Endodermal cell (in vitro differentiated cells): Measurements from ENCODE around the gene NCAM2. TPM values are rescaled to one million over a fixed set of nuclear protein-coding genes. Genes with fewer than 3 reads are reported as not detected.

Experiments
- DNase-seq: peaks from one replicate; pipeline ENCODE4 v3.0.0-alpha.2; 2017
- H3K27ac ChIP-seq: 2 replicates; pipeline ENCODE4 v1.5.1; 2013; ENCODE audit warnings: mild to moderate bottlenecking, low read depth, low read length, moderate library complexity
- H3K27me3 ChIP-seq: 2 replicates; pipeline ENCODE4 v1.6.1; 2013; ENCODE audit warnings: mild to moderate bottlenecking, low read length, moderate library complexity; ENCODE audit not compliant: insufficient read depth, control insufficient read depth, poor library complexity, severe bottlenecking
- H3K36me3 ChIP-seq: 2 replicates; pipeline ENCODE4 v1.7.0; 2013; ENCODE audit warnings: mild to moderate bottlenecking, low read length, moderate library complexity; ENCODE audit not compliant: control insufficient read depth, insufficient read depth
- H3K4me1 ChIP-seq: one replicate; pipeline ENCODE4 v1.7.0; 2013; ENCODE audit warnings: low read length; ENCODE audit not compliant: control insufficient read depth, insufficient read depth
- H3K4me3 ChIP-seq: 2 replicates; pipeline ENCODE4 v1.5.1; 2013; ENCODE audit warnings: mild to moderate bottlenecking, low read length, moderate library complexity
- H3K9ac ChIP-seq: 2 replicates; pipeline ENCODE4 v1.6.1; 2013; ENCODE audit warnings: mild to moderate bottlenecking, low read length, moderate library complexity; ENCODE audit not compliant: poor library complexity, severe bottlenecking; ENCODE audit errors: extremely low read depth
- H3K9me3 ChIP-seq: 2 replicates; pipeline ENCODE4 v1.6.1; 2013; ENCODE audit warnings: mild to moderate bottlenecking, low read length, moderate library complexity; ENCODE audit not compliant: control insufficient read depth
- H3K27ac Mint-ChIP-seq: 2 replicates; pipeline ENCODE4 v1.8.0; 2020; ENCODE audit warnings: mixed read lengths
- H3K27me3 Mint-ChIP-seq: 2 replicates; pipeline ENCODE4 v1.8.0; 2021; ENCODE audit warnings: mild to moderate bottlenecking, mixed read lengths; ENCODE audit not compliant: insufficient read depth
- H3K36me3 Mint-ChIP-seq: 2 replicates; pipeline ENCODE4 v1.8.0; 2020; ENCODE audit warnings: low read depth, mixed read lengths
- H3K4me1 Mint-ChIP-seq: 2 replicates; pipeline ENCODE4 v1.8.0; 2020; ENCODE audit warnings: mixed read lengths
- H3K4me3 Mint-ChIP-seq: 2 replicates; pipeline ENCODE4 v1.8.0; 2020; ENCODE audit warnings: mild to moderate bottlenecking, moderate library complexity, mixed read lengths
- H3K9me3 Mint-ChIP-seq: 2 replicates; pipeline ENCODE4 v1.8.0; 2020; ENCODE audit warnings: mild to moderate bottlenecking, mixed read lengths
- WGBS, 2 experiments: methylation state at CpG; one replicate each; pipeline versions ENCODE4 v1.1.5 to v1.1.7; 2013; ENCODE audit warnings: missing lambda C conversion rate in 2 of 2, mixed read lengths in 1 of 2; ENCODE audit not compliant: insufficient coverage in 1 of 2, insufficient read length in 1 of 2; 5-methylcytosine and 5-hydroxymethylcytosine counted together
- total RNA-seq, 2 donors: library from RNA; stranded (reverse); fragmentation: NEBNext Ultra II Directional in 1 of 2; extraction: Animal tissue kit (Norgen Biotek cat#: 25700) in 1 of 2; gene quantifications; 2 replicates in 1 of 2; 3 replicates in 1 of 2; pipeline ENCODE4 v1.2.1, GENCODE V29; 2021
- TF ChIP-seq, protein P1 (sequence below): fragments of 200-600 bp; sonication (generic); conservative IDR thresholded peaks from 2 replicates; pipeline ENCODE4 v1.5.0; 2021; ENCODE audit warnings: antibody characterized with exemption, mild to moderate bottlenecking

The NCAM2 gene
- total RNA-seq, 2 donors from 2014 or later = 0.46 to 0.69 TPM

DNA sequence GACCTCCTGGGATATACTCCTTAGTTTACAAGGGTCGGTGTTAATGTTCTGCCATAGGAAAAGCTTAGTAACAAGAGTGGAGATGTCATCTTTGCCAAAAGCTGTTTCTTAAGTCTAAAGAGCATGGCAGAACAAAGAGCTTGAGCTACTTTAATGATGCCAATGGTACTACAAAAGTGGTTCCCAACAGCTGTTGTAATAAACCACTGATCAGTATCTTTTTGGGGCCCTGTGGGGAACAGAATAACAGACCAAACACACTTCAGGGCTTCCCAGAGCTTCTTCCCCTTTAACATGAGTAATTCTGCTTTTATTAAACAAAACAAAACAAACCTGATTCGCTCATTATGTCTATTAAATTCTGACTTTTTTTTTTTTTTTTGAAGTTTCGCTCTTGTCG is 116.3 kb downstream of the NCAM2 start:
- WGBS, 2 experiments = 94 to 100% methylated on average over 3 to 4 of the region's 4 CpGs
- H3K4me3 Mint-ChIP-seq = no peak overlapping the region
- H3K27me3 Mint-ChIP-seq = no peaks in the 10 kb centered on the region

DNA sequence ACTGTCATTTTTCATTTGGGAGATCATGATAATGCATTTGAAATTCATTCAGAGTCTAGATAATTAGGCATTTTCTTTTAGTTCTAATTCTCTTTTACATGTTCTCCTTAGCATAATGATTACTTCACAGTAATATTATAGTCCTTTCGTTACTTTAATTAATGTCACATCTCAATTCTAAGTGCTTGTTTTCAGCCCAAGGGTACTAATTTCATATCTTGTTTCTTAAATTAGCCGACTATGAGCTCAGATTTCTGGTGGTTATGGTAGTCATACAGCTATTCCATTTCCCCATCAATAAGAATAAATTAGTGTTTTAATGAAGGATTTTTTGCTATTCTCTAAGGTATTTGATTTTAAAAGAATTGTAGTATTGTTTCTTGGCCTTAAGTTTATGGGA is 120.9 kb downstream of the NCAM2 start:
- Histone ChIP-seq H3K9ac (no peak overlapping the region), H3K36me3 (no peaks in the 10 kb centered on the region), H3K27ac (no peak overlapping the region), H3K9me3 (no peaks in the 10 kb centered on the region), H3K4me1 (no peaks in the 10 kb centered on the region), H3K27me3 (no peaks in the 10 kb centered on the region), H3K4me3 (no peak overlapping the region)
- Mint-ChIP-seq H3K36me3 (no peaks in the 10 kb centered on the region), H3K27ac (no peak overlapping the region), H3K4me1 (no peaks in the 10 kb centered on the region), H3K4me3 (no peak overlapping the region), H3K9me3 (no peaks in the 10 kb centered on the region), H3K27me3 (no peaks in the 10 kb centered on the region)
- WGBS, 2 experiments = 96% methylated on average over 2 of the region's 2 CpGs; no CpG with 5 or more reads in 1 of the 2 experiments
- no peak for DNase-seq
- TF ChIP-seq, protein P1, sequence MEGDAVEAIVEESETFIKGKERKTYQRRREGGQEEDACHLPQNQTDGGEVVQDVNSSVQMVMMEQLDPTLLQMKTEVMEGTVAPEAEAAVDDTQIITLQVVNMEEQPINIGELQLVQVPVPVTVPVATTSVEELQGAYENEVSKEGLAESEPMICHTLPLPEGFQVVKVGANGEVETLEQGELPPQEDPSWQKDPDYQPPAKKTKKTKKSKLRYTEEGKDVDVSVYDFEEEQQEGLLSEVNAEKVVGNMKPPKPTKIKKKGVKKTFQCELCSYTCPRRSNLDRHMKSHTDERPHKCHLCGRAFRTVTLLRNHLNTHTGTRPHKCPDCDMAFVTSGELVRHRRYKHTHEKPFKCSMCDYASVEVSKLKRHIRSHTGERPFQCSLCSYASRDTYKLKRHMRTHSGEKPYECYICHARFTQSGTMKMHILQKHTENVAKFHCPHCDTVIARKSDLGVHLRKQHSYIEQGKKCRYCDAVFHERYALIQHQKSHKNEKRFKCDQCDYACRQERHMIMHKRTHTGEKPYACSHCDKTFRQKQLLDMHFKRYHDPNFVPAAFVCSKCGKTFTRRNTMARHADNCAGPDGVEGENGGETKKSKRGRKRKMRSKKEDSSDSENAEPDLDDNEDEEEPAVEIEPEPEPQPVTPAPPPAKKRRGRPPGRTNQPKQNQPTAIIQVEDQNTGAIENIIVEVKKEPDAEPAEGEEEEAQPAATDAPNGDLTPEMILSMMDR = no peak

More for the DNA sequence above, 116.3 kb downstream of the NCAM2 start:
- peaks cover 4% of the 10 kb centered on the region for H3K4me1 Mint-ChIP-seq
- H3K36me3 Mint-ChIP-seq = no peaks in the 10 kb centered on the region
- TF ChIP-seq, protein P1 = no peak
- H3K9me3 ChIP-seq = no peaks in the 10 kb centered on the region
- peaks cover 3% of the 10 kb centered on the region for H3K4me1 ChIP-seq
- H3K36me3 ChIP-seq = no peaks in the 10 kb centered on the region
- H3K27ac ChIP-seq = no peak overlapping the region
- no peaks in the 10 kb centered on the region for H3K27me3 ChIP-seq
- no peak for DNase-seq
- H3K27ac Mint-ChIP-seq = no peak overlapping the region
- H3K9ac ChIP-seq = no peak overlapping the region
- H3K4me3 ChIP-seq = no peak overlapping the region
- H3K9me3 Mint-ChIP-seq = no peaks in the 10 kb centered on the region

DNA sequence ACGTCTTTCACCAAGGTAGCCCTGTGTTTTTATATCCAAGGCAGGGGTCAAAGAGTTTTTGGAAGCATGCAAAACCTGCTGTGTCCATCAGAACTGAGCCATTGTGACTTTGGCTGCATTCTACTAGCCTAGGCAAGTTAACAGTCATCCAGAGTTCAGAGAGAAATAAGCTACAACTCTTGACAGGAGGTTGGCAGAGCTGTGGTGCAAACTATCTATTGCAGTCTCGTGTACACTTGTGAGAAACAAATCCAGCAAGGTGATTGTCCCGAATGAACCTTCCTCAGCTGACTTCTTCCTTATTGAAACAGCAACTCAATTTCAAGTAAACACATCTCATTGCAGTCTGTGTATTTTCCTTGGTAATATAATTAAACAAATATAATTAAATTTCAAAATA is 124.5 kb downstream of the NCAM2 start:
- no peak overlapping the region for H3K27ac ChIP-seq
- WGBS, 2 experiments = 93 to 100% methylated on average over 2 to 3 of the region's 3 CpGs

More for the DNA sequence above, 124.5 kb downstream of the NCAM2 start:
- no peaks in the 10 kb centered on the region for H3K4me1 ChIP-seq
- no peak for DNase-seq
- no peaks in the 10 kb centered on the region for H3K27me3 ChIP-seq
- no peaks in the 10 kb centered on the region for H3K9me3 ChIP-seq
- Mint-ChIP-seq H3K4me1 (no peaks in the 10 kb centered on the region), H3K27ac (no peak overlapping the region), H3K9me3 (no peaks in the 10 kb centered on the region), H3K27me3 (no peaks in the 10 kb centered on the region), H3K36me3 (no peaks in the 10 kb centered on the region), H3K4me3 (no peak overlapping the region)
- no peaks in the 10 kb centered on the region for H3K36me3 ChIP-seq
- TF ChIP-seq, protein P1 = no peak
- no peak overlapping the region for H3K4me3 ChIP-seq
- no peak overlapping the region for H3K9ac ChIP-seq
